HG03135 (cell line): Measurements from ENCODE around the gene PLCG2.

Experiments
- ATAC-seq: cut with Tn5 transposase; IDR thresholded peaks from one replicate; pipeline ENCODE4 v1.9.1; 2021; ENCODE audit warnings: mild to moderate bottlenecking, moderate library complexity; ENCODE audit not compliant: unreplicated experiment

PLCG2 gene

DNA sequence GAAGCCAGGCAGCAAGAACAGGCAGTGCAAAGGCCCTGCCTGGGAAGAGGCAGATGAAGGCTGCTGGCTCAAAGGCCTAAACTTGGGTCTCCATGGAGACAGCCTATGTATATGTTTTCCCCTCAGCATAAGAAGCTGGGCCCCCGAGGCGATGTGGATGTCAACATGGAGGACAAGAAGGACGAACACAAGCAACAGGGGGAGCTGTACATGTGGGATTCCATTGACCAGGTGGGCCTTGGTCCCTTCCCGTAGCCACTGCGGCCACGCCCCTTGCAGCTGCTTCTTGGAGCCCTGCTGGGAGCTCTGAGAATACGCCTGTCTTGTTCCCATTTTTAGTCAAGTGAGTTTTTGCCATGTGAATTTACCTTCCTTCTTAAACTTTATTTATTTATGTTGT, 126.2 kb downstream of the PLCG2 start:
- ATAC-seq: no peak

DNA sequence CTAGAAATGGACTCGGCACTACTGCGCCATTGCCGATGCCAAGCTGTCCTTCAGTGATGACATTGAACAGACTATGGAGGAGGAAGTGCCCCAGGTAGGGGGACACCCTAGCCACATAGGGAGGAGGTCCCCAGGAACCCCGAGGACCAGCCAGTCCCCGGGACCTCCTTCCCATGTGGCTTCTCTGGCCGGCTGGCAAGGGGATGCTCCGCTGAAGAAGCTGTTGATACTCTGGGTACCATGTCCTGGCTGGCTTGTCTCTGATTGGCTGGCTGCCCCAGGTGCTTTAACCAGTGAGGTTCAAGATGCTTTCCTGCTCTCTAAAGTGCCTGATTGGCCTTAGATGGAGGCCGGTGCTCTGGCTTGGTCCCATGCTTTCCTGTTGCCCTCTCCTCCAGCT, 128.6 kb downstream of the PLCG2 start:
- no peak for ATAC-seq

DNA sequence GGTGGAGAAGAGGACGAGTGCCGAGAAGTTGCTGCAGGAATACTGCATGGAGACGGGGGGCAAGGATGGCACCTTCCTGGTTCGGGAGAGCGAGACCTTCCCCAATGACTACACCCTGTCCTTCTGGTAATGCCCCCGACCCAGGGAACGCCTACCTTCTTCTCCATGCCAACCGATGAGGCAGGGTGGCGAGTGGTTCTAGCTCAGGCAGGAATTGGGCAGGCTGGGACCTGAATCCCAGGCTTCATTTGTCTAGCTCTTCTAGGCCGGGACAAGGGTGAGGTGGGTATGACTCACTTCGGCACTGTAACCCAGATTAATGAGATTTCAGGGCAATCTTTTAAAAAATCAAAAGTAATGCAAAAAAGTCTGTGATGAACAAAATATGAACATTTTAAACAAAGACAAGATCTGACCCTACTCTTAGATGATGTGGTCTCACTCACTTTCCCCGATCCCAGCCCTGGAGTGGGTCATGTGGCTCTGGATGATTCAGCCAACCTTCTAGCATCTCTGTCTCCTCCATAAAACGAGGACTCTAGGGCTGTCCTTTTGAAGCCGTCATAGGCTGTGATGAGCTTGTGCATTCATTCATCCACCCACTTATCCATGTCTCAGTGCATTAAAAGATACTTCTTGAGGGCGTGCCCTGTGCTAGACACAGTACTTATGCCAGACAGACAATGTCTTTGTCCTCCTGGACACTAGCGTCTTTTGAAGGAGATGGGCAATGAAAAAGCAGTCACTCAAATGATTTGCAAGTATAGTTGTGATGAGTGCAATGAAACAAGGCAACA, 129.6 kb downstream of the PLCG2 start:
- no peak for ATAC-seq

DNA sequence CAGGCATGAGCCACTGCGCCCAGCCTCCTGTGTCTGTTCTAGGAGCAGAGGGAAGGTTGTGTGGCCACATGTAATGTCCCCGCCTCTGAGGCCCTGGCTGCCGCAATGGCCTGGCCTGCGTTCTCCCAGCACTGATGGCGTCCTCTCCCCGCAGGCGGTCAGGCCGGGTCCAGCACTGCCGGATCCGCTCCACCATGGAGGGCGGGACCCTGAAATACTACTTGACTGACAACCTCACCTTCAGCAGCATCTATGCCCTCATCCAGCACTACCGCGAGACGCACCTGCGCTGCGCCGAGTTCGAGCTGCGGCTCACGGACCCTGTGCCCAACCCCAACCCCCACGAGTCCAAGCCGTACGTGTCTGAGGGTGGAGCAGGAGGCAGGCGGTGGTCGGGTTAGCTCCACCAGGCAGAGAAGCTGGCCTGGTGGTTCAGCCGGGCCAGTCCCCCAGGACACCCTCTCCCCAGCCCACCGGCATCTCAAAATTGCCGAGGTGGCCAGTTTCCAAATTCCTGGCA, 131.3 kb downstream of the PLCG2 start:
- ATAC-seq: no peak

DNA sequence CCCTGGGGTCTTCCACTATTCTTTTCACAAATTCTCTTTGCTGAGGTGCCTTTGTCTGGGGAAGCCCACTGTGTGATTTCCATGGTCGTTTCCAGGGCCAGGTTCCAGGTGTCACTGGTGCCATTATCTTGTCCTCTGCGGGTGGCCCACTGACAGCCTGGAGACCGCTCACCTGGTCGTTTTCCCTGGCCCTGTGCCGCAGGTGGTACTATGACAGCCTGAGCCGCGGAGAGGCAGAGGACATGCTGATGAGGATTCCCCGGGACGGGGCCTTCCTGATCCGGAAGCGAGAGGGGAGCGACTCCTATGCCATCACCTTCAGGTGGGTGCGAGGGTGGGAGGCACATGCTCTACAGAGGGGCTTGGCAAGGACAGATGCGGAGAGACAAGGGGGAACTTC, 133.3 kb downstream of the PLCG2 start:
- ATAC-seq: no peak

DNA sequence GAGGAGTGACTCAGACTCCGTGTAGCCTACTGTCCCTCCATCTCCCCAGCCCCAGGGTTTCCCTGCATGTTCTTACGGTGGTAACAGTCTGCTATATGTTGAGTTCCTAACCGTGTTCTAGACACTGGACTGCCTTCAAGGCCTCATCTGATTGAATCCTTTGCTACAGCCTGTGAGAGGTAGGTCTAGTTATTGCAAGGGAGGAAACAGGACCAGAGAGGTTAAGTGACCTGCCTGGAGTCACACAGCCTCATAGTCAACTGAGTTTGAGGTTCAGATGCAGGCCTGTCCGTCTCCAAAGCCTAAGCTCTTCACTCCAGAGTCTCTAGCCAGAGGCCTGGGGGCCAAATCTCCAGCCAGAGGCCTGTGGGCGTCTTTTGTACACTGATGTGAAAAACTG, 134.1 kb downstream of the PLCG2 start:
- ATAC-seq: no peak

DNA sequence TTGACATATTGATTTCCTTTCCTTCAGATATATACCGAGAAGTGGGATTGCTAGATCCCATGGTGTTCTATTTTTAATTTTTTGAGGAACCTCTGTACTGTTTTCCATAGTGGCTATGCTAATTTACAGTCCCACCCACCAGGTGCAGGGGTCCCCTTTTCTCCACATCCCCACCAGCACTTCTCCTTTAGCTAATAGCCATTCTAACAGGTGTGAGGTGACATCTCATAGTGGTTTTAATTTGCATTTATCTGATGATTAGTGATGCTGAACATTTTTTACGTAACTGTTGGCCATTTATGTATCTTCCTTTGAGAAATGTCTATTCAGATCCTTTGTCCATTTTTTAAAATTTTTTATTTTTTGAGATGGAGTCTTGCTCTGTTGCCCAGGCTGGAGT, 138.3 kb downstream of the PLCG2 start:
- ATAC-seq: no peak

DNA sequence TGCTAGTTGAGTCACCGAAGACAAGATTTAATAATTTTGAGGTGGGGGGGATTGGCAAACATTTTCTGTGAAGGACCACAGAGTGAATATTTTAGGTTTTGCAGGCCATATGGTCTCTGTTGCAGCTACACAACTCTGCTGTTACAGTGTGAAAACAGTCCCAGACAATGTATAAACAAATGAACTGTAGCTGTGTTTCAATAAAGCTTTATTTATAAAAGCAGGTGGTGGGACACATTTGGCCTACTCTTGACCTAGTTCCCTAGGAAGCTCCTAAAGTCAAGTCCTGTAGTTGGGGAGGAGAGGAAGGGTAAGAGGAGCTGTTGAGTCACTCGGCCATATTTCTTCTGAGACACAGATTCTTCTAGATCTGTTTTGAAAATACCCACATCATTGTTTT, 139.8 kb downstream of the PLCG2 start:
- no peak for ATAC-seq

DNA sequence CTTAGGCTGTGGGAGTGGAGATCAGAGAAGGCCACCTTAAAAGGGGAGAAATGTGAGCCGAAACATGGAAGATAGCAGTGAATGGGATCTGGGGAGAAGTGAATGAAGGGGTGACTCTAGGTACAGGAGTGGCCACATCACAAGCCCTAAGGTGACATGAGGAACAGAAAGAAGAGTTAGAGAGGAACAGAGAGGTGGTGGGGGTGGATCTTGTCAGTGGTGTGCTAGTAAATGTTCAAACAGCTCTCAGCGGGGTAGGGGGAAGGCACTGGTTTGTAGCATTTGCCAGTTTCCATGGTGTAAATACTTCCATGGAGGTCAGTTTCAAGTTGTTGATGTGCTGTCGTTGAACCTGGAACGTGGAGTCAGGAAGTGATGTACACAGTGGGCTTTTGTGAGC, 141.4 kb downstream of the PLCG2 start:
- ATAC-seq: no peak

DNA sequence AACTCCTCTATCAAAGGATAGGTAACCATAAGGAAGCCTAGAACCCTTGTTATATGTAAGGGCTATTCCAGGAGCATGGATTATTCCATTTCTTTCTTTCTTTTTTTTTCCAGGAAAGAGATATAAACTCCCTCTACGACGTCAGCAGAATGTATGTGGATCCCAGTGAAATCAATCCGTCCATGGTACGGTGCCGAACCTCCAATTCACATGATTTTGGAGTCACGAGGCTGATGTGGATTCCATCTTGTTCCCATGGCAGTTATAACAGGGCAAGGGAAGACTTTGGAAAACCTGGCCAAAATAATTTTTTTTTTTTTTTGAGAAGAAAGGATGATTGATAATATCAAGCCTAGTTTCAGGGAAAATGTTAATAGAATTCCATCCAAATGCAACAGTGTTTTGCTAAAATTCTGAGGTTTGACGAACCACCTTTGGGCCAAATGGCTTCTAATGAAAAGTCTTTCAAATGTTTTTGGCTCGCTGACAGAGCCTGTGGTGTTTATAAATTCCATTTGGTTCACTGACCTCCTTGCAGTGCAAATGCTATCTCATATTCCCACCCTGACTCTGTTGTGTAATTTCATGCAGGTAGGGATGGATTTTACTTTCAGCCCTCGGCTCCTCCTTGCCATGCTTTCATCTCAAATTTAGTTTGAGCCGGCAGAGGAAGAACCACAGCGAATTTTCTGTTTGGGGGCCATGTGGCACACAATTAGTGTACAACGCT, 142.2 kb downstream of the PLCG2 start:
- no peak for ATAC-seq

DNA sequence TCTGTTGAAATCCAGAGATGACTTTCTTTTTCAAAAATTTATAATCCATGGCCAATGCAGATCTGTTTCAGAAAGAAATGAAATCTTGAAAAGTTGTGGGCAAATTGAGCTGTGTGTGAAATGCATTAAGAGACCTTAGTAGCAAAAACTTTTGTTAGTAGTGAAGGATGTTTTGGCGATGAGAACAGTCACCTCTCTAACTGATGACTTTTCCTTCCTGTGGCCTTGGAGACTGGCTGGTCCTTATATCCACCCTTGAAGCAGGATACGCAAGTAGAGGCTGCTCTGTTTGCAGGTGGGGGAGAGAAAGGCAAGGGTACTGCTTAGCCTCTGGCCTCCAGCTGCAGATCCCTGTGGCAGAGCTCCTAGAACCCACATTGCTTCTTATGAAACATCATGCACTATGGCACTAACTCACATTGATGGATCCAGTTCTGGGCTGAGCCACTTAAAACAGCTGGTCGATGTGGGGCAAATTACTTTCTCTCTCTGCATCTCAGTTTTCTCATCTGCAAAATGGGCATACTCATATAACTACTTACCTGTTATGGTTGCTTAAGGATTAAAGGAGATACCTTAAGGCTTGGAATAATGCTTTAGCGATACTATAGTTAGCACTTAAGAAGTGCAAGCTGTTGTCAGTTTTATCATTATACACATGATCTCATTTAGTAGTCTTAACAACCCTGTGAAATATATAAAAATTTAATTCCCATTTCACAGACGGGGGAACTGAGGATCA, 142.9 kb downstream of the PLCG2 start:
- no peak for ATAC-seq

DNA sequence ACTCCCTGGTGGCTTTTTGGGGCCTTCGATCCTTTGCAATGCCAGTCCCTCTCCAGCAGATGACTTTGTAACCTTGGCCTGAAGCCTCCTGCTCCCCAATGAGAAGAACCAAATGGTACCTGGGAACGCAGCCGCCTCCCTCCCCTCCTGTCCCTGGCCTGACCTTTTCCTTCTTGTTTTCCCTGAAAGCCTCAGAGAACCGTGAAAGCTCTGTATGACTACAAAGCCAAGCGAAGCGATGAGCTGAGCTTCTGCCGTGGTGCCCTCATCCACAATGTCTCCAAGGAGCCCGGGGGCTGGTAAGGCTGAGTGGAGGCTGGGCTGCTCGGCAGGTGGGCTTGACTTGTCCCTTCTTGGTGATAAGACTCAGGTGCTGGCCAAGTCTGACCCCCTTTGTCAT, 144.2 kb downstream of the PLCG2 start:
- ATAC-seq: no peak

DNA sequence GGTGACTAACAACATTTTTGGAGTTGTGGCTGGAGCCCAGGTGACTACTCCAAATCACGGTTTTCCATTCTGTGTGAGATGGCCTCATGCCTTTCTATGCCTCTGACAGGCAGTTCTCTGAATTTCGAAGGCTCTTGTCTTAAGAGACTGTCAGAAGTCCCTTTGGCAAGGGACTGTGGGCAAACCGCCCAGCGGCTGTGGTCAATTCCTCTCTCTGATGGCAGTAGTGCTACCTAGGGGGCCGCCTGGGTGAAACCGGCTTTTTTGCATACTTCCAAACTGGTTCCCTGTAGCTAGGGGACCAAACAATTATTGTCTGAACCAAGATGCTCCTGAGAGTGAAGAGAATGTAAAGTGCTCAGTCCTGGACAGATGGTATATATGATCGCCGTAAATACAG, 145.9 kb downstream of the PLCG2 start:
- no peak for ATAC-seq

DNA sequence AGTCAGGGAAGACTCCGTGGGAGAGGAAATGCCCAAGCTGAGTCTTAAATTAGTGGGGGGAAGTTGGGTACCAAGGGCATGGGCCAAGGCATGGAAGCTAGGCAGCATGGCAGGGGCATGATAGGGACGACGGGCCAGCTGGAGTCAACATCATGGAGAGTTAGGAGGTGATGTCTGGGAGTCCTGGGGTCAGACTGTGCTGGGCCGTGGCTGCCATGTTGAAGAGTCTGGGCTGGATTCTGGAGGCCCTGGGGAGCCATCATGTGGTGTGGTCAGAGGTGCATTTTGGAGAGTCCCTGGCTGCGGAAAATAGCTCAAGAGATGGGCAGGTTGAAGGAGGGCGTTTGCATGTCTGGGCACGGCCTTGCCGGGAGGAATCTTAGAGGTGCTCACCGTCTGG, 146.9 kb downstream of the PLCG2 start:
- ATAC-seq: no peak

DNA sequence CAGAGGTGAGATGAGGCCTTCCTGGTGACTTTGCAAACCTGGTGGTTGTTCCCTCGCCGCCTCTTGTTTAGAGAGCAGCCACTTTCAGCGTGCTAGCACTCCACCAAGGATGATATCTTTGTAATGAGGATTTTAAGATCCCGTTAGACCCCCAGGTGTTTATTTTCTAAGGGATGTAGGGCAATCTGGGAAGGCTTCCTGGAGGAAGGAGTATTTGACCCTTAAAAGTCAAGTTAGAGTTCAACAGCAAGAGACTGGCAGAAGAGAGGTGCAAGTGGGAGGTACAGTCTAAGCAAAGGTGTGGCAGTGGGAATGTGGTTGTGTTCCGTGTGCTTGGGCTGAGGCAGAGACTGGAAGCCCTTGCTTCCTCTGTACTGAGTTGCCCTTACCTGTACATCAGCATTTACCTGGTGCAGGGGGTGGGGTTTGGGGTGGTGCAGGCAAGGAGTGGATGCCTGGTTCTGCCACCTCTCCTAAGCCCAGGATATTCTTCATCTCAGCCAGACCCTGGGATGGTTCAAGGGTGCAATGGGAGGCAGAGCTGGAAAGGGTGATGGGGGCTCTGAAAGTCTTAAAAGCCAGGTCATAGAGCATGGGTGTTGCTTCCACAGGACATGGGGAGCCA, 148.6 kb downstream of the PLCG2 start:
- no peak for ATAC-seq

DNA sequence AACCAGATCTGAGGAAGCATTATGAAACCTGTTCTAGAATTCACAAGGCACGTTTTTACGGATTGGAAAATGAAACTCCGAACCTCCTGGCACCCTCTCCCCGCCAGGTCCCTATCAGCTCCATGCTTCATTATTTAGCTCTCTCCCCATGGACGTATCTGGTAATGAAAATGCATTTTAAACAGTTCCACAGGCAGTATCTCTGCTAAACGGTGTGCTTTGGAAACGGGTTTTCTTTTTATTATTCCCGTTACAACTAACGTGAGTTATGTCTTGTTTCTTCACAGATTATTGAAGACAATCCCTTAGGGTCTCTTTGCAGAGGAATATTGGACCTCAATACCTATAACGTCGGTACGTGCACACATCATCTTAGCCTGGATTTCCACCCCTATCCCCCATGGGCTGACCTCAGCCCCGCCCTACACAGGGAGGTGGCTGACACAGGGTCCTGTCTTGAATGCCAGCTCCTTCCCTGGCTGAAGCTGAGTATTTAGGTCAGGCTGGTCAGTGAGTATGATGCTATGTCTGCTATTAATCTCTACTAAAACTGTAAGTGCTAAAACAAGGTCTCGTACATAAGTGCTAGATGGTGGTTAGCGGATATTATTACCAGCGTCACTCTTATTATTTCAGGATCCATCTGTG, 149.3 kb downstream of the PLCG2 start:
- ATAC-seq: no peak

DNA sequence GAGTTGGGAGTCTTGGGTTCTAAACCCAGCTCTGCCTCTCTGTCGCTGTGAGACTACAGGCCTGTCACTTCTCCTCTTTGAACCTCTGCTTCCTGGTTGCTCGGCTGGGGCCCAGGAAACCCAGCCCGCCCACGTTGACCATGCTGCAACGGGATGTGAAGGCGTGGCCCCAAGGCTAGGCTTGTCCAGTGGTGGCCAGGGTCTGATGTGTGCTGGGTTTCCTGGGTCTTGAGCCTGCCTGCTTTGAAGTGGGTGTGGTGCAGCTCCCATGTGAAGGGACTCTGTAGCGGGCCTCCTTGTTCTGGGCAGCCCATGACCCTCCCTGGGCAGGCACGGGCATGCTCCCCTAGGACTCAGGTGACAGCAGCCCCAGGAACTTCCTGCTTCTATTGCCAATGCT, 149.9 kb downstream of the PLCG2 start:
- ATAC-seq: no peak

DNA sequence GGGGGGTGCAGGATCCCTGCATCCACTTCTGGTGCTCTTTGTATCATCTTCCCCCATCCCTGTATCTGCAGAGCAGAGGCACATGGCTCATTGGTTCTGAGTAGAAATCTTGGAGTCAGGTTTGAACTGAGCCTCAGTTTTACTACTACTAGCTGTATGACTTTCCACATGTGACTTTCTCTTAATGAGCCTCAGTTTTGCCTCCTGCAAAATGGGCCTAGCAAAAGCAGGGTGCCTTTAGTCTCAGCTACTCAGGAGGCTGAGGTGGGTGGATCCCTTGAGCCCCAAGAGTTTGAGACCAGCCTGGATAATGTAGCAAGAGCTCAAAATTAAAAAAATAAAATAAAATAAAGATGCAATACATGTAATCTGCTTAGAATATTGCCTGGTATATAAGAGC, 150.8 kb downstream of the PLCG2 start:
- no peak for ATAC-seq

DNA sequence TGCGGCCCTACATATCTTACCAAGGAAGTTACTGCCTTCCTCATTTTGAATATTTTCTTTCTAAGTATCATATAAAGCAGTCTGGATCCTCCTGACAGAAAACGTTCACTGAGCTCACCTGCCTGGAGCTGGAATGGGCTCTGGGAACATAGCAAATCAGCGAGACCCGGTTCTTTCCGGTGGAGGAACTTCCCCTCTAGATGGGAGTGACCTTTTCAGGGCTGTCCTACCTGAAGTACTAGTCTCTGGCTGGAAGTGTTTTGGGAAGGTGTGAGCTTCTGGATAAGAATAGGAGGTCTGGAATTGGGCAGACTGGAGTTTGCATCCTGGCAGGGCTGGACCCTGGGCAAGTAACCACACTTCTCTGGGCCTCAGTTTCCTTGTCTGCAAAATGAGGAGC, 152.8 kb downstream of the PLCG2 start:
- ATAC-seq: no peak

DNA sequence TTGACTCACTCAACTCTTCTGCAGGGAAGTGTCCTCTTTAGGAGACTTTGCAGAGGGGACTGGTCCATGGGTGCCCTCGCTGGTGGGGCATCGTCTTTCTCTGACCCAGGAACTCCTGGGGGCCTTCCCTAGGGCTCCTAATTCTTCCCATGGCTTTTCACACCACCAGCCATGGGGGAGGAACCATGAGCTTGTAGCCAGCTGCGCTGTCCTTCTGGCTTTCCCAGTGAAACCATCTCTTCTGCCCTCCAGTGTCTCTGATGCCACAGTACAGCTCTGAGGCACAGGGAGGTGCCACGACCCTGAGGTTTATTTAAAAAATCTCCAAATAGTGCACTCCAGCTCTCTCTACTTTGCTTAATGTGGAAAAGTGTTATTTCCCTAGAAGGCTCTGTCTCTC, 153.6 kb downstream of the PLCG2 start:
- no peak for ATAC-seq

DNA sequence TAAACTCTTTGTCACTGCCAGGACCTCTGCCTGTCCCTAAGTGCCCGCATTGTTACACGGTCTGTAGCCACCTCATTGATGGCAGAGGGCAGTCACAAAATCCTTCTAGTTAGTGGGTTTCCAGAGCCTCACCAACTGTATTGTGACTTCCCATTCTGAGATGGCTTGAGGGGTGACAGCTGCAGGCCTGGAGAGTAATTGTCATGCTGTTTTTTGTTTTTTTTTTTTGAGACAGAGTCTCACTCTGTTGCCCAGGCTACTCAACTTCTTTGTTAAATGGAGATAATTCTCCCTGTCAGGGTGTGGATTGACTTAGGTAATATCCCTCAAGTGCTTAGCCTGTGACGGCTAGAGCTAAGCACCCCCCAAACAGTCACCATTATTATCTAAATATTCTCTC, 154.3 kb downstream of the PLCG2 start:
- no peak for ATAC-seq
